ENCODE data around the gene MEN1.
"Not testable (repeated sequence)": the region's sequence is repeated elsewhere in the genome, so short reads cannot be mapped to it uniquely, and the experiment has no call there.

Gene MEN1

DNA sequence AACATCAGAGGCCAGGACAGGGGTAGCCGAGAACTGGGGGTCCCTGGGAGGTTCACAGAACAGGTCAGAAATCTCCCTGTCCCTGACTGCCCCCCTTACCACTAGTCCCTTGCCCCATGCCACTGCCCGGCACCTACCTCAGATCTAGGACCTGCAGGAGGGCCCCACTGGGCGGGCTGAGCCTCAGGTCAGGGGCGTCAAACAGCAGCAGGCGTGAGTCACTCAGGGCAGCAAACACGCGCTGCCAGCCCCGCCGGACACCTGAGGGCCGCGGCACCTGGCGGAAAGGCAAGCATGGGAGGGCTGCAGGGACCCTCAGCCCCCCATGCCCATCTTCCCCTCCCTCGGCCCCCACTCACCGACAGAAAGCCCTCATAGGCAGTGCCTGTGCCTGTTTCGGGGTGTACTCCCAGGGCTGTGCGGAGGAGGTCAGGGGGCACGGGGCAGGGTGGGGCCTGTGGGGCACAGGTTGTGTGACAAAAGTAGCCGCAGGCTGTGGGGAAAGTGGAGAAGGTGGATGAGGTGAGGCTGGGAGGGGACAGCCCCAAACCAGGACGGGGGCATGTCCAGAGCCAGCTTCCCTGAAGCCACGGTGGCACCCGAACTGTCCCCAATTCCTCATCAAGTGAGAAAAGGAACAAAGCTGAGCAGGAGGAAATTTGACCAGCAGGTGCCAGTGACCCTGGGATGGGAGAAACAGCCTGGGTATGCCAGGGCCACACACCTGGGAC is 22.3 kb upstream of the MEN1 start:
- Mint-ChIP-seq H3K9me3 (no peaks in the 10 kb centered on the region), H3K27me3 (ENCODE audit: low read depth) (no peaks in the 10 kb centered on the region), H3K4me1 (ENCODE audit: low read depth) (peaks cover 2% of the 10 kb centered on the region), H3K27ac (no peak overlapping the region), H3K36me3 (ENCODE audit: low read depth) (no peaks in the 10 kb centered on the region), H3K4me3 (no peak overlapping the region)
- no peak for DNase-seq (ENCODE audit: low spot score)

- no peak overlapping the region for H3K27ac Mint-ChIP-seq
- H3K4me1 Mint-ChIP-seq (ENCODE audit: low read depth) = no peaks in the 10 kb centered on the region
- no peak overlapping the region for H3K4me3 Mint-ChIP-seq
- H3K27me3 Mint-ChIP-seq (ENCODE audit: low read depth) = no peaks in the 10 kb centered on the region
- no peaks in the 10 kb centered on the region for H3K36me3 Mint-ChIP-seq (ENCODE audit: low read depth)
- no peaks in the 10 kb centered on the region for H3K9me3 Mint-ChIP-seq
- no peak for DNase-seq (ENCODE audit: low spot score)
Observed at GRCh38 chr11:64831411-64831891, 21.1 kb upstream of the MEN1 start.

DNA sequence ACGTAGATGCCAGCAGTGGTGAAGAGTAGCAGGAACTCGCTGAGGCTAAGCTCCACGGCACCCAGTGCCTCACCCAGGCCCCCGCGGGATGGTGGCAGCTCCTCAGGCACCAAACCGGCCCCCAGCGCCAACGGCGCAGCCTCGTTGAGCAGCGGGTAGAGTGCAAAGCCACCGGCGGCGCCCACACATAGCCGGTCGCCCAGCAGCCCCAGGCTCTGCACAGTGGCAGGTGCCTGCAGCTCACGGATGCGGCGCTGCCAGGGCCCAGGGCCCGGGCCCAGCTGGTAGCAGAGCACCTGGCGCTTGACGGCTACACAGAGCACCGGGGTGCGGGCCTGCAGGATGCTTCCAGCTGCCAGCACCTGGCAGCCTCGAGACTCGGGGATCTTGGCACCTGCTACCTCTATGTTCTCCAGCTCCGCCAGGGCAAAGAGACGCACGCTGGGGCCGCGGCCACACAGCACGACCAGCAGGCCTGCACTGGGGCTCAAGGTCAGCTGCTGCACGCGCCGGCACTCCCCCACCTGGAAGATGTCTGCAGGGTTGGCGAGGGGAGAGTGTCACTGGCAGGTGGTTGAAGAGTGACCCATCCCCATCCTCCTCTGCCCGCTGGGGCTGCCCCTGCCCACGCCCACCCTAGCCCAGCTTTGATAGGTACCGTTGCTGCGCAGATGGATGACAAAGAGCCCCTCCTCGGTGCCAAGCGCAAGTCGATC is 19.3 kb upstream of the MEN1 start:
- H3K4me1 Mint-ChIP-seq (ENCODE audit: low read depth) = no peaks in the 10 kb centered on the region
- H3K9me3 Mint-ChIP-seq = no peaks in the 10 kb centered on the region
- H3K4me3 Mint-ChIP-seq = no peak overlapping the region
- H3K36me3 Mint-ChIP-seq (ENCODE audit: low read depth) = no peaks in the 10 kb centered on the region
- H3K27ac Mint-ChIP-seq = no peak overlapping the region
- no peaks in the 10 kb centered on the region for H3K27me3 Mint-ChIP-seq (ENCODE audit: low read depth)
- no peak for DNase-seq (ENCODE audit: low spot score)

GRCh38 chr11:64827451-64827839 is 17.1 kb upstream of the MEN1 start:
- Mint-ChIP-seq H3K4me3 (no peak overlapping the region), H3K36me3 (ENCODE audit: low read depth) (no peaks in the 10 kb centered on the region), H3K4me1 (ENCODE audit: low read depth) (no peaks in the 10 kb centered on the region), H3K27ac (no peak overlapping the region), H3K9me3 (no peaks in the 10 kb centered on the region), H3K27me3 (ENCODE audit: low read depth) (no peaks in the 10 kb centered on the region)
- DNase-seq (ENCODE audit: low spot score) = no peak

DNA sequence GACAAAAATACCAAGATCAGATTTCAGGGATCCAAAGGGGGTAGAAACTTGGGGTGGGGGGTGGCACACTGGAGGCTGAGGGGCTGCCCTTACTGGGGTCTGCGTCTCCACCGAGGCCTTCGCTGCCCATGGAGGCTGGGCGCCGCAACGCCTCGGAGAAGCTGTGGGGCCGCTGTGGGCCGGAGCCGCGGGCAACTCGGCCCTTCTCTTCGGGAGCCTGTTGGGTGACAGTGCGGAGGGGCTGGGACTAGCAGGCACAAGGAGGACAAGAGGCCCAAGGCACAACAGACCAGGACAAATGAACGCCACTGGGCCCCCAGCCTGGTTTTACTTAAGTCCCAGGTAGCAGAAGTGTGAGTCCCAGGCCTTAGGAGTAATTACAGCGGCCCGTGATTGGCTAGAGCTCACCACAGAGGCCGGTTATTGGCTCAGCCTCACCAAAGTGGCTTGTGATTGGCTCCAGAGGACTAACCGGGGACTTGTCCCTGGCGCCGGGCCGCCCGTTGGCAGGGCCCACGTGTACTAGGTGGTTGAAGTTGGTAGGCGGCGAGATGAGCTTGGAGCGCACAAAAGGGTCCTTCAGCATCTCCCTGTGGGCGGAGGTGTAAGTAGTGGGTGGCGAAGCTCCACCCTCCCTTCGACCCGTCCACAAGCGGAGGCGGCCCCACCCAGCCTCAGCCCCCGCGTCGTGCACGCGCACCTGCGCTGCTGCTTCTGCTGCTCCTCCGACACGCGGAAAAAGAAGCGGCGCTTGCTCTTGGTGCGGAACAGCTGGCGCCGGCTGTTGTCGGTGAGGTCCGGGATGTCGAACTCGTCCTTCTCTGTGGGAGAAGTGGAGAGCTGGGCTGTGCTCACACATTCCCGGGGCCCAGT is 16.5 kb upstream of the MEN1 start:
- no peaks in the 10 kb centered on the region for H3K27me3 Mint-ChIP-seq (ENCODE audit: low read depth)
- no peak for DNase-seq (ENCODE audit: low spot score)
- no peak overlapping the region for H3K4me3 Mint-ChIP-seq
- H3K9me3 Mint-ChIP-seq = no peaks in the 10 kb centered on the region
- no peaks in the 10 kb centered on the region for H3K36me3 Mint-ChIP-seq (ENCODE audit: low read depth)
- H3K27ac Mint-ChIP-seq = no peak overlapping the region
- H3K4me1 Mint-ChIP-seq (ENCODE audit: low read depth) = no peaks in the 10 kb centered on the region

DNA sequence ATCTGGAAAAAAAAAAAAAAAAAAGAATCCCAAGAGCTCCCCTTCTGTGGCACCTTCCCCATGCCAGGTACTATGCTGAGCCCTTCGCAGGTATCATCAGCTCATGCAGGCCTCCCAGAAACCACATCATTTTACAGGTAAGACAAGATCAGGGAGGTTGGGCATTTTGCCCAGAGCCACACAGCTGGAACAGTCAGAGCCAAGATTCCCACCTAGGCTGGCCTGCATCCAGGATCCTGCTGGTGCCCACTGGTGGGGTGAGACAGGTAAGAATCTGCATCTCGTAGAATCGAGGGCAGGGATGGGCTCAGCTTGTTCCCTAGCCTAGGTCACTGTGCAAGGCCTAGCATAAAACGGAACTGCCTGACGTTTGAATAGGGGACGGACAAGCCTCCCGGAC is 15.7 kb upstream of the MEN1 start:
- H3K27ac Mint-ChIP-seq = no peak overlapping the region
- H3K4me1 Mint-ChIP-seq (ENCODE audit: low read depth) = no peaks in the 10 kb centered on the region
- H3K4me3 Mint-ChIP-seq = no peak overlapping the region
- DNase-seq (ENCODE audit: low spot score) = no peak
- H3K27me3 Mint-ChIP-seq (ENCODE audit: low read depth) = no peaks in the 10 kb centered on the region
- H3K9me3 Mint-ChIP-seq = no peaks in the 10 kb centered on the region
- H3K36me3 Mint-ChIP-seq (ENCODE audit: low read depth) = no peaks in the 10 kb centered on the region

DNA sequence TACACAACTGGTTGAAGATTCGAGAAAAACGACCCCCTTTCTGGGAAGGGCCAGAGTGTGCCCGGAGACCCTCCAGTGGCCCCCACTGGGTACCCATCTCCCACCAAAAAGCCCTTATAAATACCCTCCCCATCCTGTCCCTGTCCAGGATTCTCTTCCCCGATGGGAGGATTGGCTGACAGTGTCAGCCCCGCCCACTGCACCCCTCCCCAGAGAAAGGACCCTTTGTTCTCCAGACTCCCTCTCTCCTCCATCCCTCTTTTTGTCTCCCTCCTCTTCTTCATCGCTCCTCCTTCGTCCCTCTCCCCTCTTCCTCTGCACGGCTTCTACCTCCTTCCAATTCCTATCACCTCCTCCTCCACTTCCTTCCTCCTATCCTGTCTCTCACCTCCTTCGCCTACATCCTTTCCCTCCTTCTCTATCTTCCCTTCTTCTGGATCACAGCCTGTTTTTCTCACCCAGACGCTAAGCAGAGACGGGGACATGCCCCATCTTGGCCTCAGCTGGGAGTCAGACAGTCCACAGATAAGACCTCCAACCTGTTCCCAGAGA is 13.3 kb upstream of the MEN1 start:
- Mint-ChIP-seq H3K27ac (no peak overlapping the region), H3K36me3 (ENCODE audit: low read depth) (no peaks in the 10 kb centered on the region)

GRCh38 chr11:64817476-64817875 is 7.1 kb upstream of the MEN1 start:
- Mint-ChIP-seq H3K4me3 (no peak overlapping the region), H3K4me1 (ENCODE audit: low read depth) (no peaks in the 10 kb centered on the region), H3K36me3 (ENCODE audit: low read depth) (no peaks in the 10 kb centered on the region), H3K27me3 (ENCODE audit: low read depth) (peaks cover 2% of the 10 kb centered on the region), H3K27ac (no peak overlapping the region), H3K9me3 (no peaks in the 10 kb centered on the region)
- no peak for DNase-seq (ENCODE audit: low spot score)

More for the DNA sequence above, 13.3 kb upstream of the MEN1 start:
- H3K4me1 Mint-ChIP-seq (ENCODE audit: low read depth) = no peaks in the 10 kb centered on the region
- no peaks in the 10 kb centered on the region for H3K27me3 Mint-ChIP-seq (ENCODE audit: low read depth)
- no peak for DNase-seq (ENCODE audit: low spot score)
- no peaks in the 10 kb centered on the region for H3K9me3 Mint-ChIP-seq
- H3K4me3 Mint-ChIP-seq = no peak overlapping the region

DNA sequence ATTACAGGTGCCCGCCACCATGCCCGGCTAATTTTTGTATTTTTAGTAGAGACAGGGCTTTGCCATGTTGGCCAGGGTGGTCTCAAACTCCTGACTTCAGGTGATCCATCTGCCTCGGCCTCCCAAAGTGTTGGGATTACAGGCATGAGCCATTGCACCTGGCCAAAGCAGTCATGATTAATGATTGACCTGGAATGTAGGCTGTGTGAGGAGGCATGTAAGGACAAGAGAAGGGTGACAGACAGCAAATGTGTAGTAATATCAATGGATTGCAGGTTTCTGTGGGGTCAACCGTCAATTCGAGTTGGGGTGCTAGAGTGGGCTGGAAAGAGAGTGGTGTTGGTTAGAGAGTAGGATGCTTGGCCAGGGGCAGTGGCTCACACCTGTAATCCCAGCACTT is 5.1 kb upstream of the MEN1 start:
- H3K36me3 Mint-ChIP-seq (ENCODE audit: low read depth); H3K4me3 Mint-ChIP-seq: not testable (repeated sequence)

GRCh38 chr11:64814712-64815187 is 4.4 kb upstream of the MEN1 start:
- peaks cover 4% of the 10 kb centered on the region for H3K4me1 Mint-ChIP-seq (ENCODE audit: low read depth)
- no peak overlapping the region for H3K4me3 Mint-ChIP-seq
- no peak for DNase-seq (ENCODE audit: low spot score)
- no peaks in the 10 kb centered on the region for H3K36me3 Mint-ChIP-seq (ENCODE audit: low read depth)
- no peak overlapping the region for H3K27ac Mint-ChIP-seq
- H3K27me3 Mint-ChIP-seq (ENCODE audit: low read depth) = peaks cover 2% of the 10 kb centered on the region
- no peaks in the 10 kb centered on the region for H3K9me3 Mint-ChIP-seq

More for the DNA sequence above, 5.1 kb upstream of the MEN1 start:
- not testable (repeated sequence) for H3K27ac Mint-ChIP-seq; H3K4me1 Mint-ChIP-seq (ENCODE audit: low read depth); DNase-seq (ENCODE audit: low spot score); H3K27me3 Mint-ChIP-seq (ENCODE audit: low read depth); H3K9me3 Mint-ChIP-seq

GRCh38 chr11:64813826-64814225 is 3.5 kb upstream of the MEN1 start:
- H3K27ac Mint-ChIP-seq = no peak overlapping the region
- H3K27me3 Mint-ChIP-seq (ENCODE audit: low read depth) = peaks cover 2% of the 10 kb centered on the region
- H3K4me3 Mint-ChIP-seq = no peak overlapping the region
- H3K36me3 Mint-ChIP-seq (ENCODE audit: low read depth) = no peaks in the 10 kb centered on the region
- H3K4me1 Mint-ChIP-seq (ENCODE audit: low read depth) = peaks cover 10% of the 10 kb centered on the region
- no peak for DNase-seq (ENCODE audit: low spot score)
- no peaks in the 10 kb centered on the region for H3K9me3 Mint-ChIP-seq

DNA sequence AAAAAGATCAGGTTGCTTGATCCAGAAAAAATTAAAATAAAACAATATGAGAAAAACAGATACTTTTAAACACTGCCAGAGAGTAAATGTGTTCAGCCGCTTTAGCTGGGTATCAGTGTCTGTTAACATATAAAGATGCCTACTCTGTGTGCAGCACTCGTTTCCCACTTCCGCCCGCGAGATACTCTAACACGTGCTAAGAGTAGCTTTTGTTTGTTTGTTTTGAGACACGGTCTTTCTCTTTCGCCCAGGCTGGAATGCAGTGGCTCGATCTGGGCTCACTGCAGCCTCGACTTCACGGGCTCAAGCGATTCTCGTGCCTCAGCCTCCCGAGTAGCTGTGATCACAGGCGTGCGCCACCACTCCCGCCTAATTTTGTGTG is 531 bp upstream of the MEN1 start:
- peaks cover 2% of the 10 kb centered on the region for H3K27me3 Mint-ChIP-seq (ENCODE audit: low read depth)
- H3K4me3 Mint-ChIP-seq = peak overlapping the region; percentile 94
- no peak for DNase-seq (ENCODE audit: low spot score)
- peaks cover 12% of the 10 kb centered on the region for H3K36me3 Mint-ChIP-seq (ENCODE audit: low read depth)
- H3K27ac Mint-ChIP-seq = peak overlapping the region; percentile 88
- peaks cover 14% of the 10 kb centered on the region for H3K4me1 Mint-ChIP-seq (ENCODE audit: low read depth)
- no peaks in the 10 kb centered on the region for H3K9me3 Mint-ChIP-seq

GRCh38 chr11:64809781-64810241 is 540 bp downstream of the MEN1 start:
- no peaks in the 10 kb centered on the region for H3K9me3 Mint-ChIP-seq
- no peaks in the 10 kb centered on the region for H3K27me3 Mint-ChIP-seq (ENCODE audit: low read depth)
- peak overlapping the region; percentile 69 for H3K27ac Mint-ChIP-seq
- peaks cover 17% of the 10 kb centered on the region for H3K36me3 Mint-ChIP-seq (ENCODE audit: low read depth)
- DNase-seq (ENCODE audit: low spot score) = no peak
- peak overlapping the region; percentile 94 for H3K4me3 Mint-ChIP-seq
- peaks cover 14% of the 10 kb centered on the region for H3K4me1 Mint-ChIP-seq (ENCODE audit: low read depth)

All from T-helper 2 cell treated with Interferon-gamma antibody and Interleukin-4, amounts not matched to agents 5 μg/mL and 100 μg/mL, for 36 hours (primary cell).